ENCODE data around the gene DNAJC15.

DNA sequence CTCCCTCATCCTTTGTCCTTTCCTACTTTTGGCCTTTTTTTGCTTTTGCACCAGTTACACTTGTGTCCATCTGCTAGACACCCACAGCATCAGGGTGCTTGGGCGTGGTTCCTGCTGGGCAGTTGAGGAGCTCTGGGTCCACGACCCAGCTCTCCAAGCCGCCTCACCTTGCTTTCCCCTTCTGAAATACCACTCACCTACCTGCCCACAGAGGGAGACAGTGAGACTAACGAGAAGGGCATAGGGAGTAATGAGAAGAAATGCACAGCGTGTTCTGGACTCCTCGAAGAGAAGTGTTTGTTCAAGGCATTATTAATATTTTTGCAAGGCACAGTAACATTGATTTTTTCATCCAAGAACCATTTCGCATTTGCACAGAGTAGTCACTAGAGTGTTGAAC, 92.9 kb downstream of the DNAJC15 start:
- TF ChIP-seq, protein P1, sequence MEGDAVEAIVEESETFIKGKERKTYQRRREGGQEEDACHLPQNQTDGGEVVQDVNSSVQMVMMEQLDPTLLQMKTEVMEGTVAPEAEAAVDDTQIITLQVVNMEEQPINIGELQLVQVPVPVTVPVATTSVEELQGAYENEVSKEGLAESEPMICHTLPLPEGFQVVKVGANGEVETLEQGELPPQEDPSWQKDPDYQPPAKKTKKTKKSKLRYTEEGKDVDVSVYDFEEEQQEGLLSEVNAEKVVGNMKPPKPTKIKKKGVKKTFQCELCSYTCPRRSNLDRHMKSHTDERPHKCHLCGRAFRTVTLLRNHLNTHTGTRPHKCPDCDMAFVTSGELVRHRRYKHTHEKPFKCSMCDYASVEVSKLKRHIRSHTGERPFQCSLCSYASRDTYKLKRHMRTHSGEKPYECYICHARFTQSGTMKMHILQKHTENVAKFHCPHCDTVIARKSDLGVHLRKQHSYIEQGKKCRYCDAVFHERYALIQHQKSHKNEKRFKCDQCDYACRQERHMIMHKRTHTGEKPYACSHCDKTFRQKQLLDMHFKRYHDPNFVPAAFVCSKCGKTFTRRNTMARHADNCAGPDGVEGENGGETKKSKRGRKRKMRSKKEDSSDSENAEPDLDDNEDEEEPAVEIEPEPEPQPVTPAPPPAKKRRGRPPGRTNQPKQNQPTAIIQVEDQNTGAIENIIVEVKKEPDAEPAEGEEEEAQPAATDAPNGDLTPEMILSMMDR (IDR thresholded peaks at IDR 0.05) = no peak
- no peak for TF ChIP-seq POLR2A (IDR thresholded peaks at IDR 0.05)

All from lower leg skin (tissue), 3 donors.